Urinary bladder (tissue), 4 donors: Measurements from ENCODE around the gene ATXN3L. TPM values are rescaled to one million over a fixed set of nuclear protein-coding genes. Genes with fewer than 3 reads are reported as not detected.

Source experiments
- DNase-seq: peaks from one replicate; pipeline ENCODE4 v3.0.0-alpha.2; 2015; ENCODE audit errors: extremely low spot score
- H3K27ac ChIP-seq: one replicate; pipeline ENCODE4 v1.5.1; 2013; ENCODE audit warnings: low read depth, mild to moderate bottlenecking, moderate library complexity
- H3K36me3 ChIP-seq: one replicate; pipeline ENCODE4 v1.6.1; 2013; ENCODE audit warnings: mild to moderate bottlenecking, moderate library complexity; ENCODE audit not compliant: insufficient read depth
- H3K4me1 ChIP-seq: one replicate; pipeline ENCODE4 v1.6.1; 2013; ENCODE audit warnings: mild to moderate bottlenecking, moderate library complexity; ENCODE audit not compliant: insufficient read depth
- H3K4me3 ChIP-seq: one replicate; pipeline ENCODE4 v1.5.1; 2013; ENCODE audit warnings: low read depth, low read length
- WGBS: extraction: QIAGEN DNeasy Blood & Tissue Kit; methylation state at CpG from one replicate; pipeline ENCODE4 v1.1.7; 2013; 5-methylcytosine and 5-hydroxymethylcytosine counted together
- polyA plus RNA-seq: library from polyadenylated mRNA; stranded (reverse); fragments of 200-250 nt; gene quantifications from one replicate; pipeline ENCODE4 v1.2.3, GENCODE V29; 2013
- total RNA-seq: library from RNA; depleted of rRNA; stranded (reverse); fragments of >200 nt; gene quantifications from one replicate; pipeline ENCODE4 v1.2.3, GENCODE V29; 2014
- donor health status: healthy with polysubstance abuse.
- donor health status: healthy.

ATXN3L gene
- total RNA-seq (not detected), polyA plus RNA-seq (not detected)

DNA sequence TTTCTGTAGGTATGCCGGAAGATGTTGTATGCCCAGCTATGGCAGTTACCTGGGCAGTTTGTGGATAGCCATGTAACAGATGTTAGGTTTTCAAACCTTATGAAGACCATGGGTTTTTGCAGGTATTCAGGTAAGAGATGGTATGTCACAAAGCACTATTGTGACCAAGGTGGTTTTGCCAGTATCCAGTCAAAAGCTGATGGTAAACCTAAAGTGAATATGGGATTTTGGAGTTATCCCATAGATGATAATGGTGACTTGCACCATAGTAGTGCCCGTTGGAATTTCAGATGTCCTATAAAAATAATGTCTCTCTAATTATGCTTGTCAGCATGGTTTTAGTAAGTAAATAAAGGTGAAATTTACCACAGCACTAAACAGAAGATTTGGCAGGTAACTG is at the start of gene ATXN3L:
Gene ATXN3L, minus strand, starts transcription at position 101 of the 400 bp plus-strand sequence. CDS start 119 bp downstream, outside the sequence.
- Histone ChIP-seq H3K4me1 (no peaks in the 10 kb centered on the region), H3K27ac (no peak within 1 kb of the TSS), H3K36me3 (no peaks in the 10 kb centered on the region), H3K4me3 (no peak within 1 kb of the TSS)
- WGBS, result 91% methylated on average over 2 of the region's 2 CpGs
- no peak for DNase-seq

DNA sequence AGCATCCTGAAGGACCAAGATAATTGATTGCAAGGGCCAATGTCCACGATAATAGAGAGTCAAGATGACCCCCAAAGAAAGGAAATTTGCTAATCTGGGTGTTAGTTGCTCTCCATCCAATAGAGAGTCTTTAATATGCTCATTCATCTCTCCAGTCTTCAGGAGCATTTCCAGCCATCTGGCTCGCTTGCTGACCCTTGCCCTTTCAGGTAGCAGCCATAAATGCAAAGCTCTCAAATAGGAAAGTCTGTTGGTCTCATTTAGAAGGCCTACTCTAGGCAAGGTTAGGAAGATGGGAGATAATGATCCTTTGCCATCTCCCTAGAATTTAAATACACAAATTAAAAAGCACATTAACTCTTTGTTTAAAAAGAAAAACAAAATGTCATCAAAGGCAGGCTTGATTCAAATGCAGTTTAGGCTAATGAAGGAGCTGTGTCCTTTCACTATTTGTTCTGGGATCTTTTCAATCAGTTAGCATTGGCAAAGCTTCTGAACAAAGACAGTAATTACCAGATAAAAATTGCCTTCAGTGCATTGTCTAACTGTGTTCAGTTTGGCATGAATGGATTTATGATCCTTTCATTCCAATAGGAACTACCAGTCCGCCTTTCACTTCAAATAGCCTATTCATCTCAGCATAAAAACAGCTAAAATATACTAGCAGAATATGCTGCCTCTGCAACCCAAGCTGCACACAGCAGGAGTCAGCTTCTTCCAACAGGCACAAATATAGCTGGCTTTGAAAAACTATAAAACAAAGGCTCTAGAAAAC is 49.6 kb upstream of the ATXN3L start:
- Histone ChIP-seq H3K4me3 (no peak overlapping the region), H3K27ac (no peak overlapping the region), H3K4me1 (no peaks in the 10 kb centered on the region), H3K36me3 (no peaks in the 10 kb centered on the region)
- no peak for DNase-seq
- WGBS, result 82% methylated on average over 3 of the region's 3 CpGs

DNA sequence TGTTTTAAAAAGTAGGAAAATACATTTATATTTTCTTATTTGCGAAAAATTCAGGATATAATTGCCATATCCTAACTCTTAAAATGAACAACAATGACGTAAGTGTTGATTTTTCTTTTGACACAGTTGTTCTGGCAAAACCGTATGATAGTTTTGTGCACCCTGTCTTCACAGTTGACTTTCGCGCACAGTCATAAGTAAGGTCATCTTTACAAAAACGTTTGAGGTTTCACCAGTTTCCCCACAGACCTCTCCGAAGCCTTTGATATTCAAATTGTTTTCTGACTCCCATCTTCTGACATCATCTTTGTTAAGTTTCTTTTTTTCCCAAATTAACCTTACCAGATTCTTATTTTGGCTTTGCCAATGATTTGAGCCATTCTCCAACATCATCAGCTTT is 48.1 kb upstream of the ATXN3L start:
- Histone ChIP-seq H3K27ac (no peak overlapping the region), H3K36me3 (no peaks in the 10 kb centered on the region), H3K4me3 (no peak overlapping the region), H3K4me1 (no peaks in the 10 kb centered on the region)
- 84% methylated on average over 7 of the region's 7 CpGs for WGBS
- no peak for DNase-seq

DNA sequence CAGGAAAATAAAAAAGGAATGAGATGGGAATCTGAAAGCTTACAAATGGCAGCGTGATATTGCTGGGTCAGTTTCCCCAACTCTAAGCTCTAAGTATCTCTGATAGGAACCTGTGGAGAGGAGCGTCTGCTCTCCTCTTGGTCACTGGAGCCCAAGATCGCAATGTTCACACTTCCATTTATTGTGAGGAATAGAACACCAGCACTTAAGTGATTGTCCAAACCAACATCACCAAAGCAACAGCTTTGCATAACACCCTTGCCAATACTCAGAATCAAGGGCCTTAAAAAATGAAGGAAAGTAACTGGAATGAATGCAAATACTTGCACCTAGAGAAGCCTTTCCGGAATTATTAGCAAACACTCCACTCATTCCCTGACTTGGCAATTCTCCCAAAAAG is 46.8 kb upstream of the ATXN3L start:
- 97% methylated on average over 4 of the region's 4 CpGs for WGBS
- H3K36me3 ChIP-seq, result no peaks in the 10 kb centered on the region
- no peak for DNase-seq
- H3K27ac ChIP-seq, result no peak overlapping the region
- no peak overlapping the region for H3K4me3 ChIP-seq
- H3K4me1 ChIP-seq, result no peaks in the 10 kb centered on the region

DNA sequence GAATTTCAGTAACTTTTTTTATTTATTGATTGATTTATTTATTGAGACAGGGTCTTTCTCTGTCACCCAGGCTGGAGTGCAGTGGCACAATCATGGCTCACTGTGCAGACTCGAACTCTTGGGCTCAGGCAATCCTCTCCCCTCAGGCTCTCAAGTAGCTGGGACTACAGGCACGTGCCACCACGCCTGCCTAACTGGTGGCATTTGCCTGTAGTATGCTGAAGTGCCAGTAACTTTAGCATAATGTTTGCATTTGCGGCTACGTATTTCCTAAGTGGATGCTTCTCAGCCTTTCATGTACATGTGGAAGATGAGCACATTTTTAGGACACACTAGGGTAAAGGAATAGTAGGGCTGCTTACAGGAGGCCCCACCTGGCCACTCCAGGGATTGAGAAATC is 45.3 kb upstream of the ATXN3L start:
- no peak overlapping the region for H3K27ac ChIP-seq
- H3K4me1 ChIP-seq, result no peaks in the 10 kb centered on the region
- H3K4me3 ChIP-seq, result no peak overlapping the region
- WGBS, result 97% methylated on average over 5 of the region's 5 CpGs
- DNase-seq, result no peak
- H3K36me3 ChIP-seq, result no peaks in the 10 kb centered on the region

DNA sequence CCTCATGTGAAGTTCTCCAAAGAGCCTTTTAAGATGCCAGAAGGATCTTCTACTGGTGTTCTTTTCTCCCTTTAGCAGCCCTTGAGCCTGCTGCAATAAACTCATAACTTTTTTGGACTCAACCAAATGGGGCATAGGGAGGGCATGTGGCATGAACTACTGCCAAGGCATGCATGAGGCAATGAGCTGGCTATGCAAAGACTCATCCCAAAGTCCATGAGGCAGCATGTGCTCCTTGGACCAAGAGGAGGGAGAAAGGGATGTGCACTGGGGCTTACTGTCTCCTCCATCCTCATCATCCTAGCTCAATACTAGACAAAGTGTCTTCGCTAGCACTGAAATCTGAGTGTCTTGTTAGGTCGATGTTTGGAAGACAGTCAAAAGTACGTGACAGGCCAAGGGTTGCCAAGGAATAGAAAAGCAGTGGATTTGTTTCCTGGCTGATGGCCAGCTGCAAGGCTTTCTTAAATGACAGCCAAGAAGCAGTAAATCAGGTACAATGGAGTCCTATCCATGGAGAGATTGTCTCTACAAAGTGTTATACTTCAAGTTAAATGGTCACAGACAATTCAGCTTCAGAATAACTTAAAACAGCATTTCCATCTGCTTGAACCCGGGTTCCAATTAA is 44.5 kb upstream of the ATXN3L start:
- WGBS, result 53% methylated on average over 4 of the region's 4 CpGs
- no peak for DNase-seq
- H3K4me3 ChIP-seq, result no peak overlapping the region
- H3K27ac ChIP-seq, result no peak overlapping the region
- H3K4me1 ChIP-seq, result no peaks in the 10 kb centered on the region
- H3K36me3 ChIP-seq, result no peaks in the 10 kb centered on the region

DNA sequence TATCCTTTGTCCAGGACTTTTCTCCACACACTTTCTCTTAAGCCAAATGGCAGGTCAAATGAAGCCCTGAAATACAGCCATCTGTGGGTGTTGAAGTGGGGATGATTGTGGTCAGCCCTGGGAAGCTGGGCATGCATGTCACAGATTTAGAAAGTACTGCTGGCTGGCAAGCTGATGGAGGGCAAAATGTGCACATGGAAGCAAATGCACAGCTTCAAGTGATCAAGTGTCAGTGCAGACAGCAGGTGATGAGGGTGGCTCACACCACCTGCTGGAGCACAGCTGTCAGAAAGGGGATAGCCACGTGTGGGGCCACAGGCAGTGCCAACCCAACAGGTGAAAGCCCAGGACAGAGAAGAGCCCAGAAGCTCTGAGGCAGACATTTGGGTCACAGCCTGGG is 40.3 kb upstream of the ATXN3L start:
- no peak for DNase-seq
- Histone ChIP-seq H3K27ac (no peak overlapping the region), H3K4me3 (no peak overlapping the region), H3K4me1 (no peaks in the 10 kb centered on the region), H3K36me3 (no peaks in the 10 kb centered on the region)
- WGBS, result 63% methylated on average over 1 of the region's 1 CpG

DNA sequence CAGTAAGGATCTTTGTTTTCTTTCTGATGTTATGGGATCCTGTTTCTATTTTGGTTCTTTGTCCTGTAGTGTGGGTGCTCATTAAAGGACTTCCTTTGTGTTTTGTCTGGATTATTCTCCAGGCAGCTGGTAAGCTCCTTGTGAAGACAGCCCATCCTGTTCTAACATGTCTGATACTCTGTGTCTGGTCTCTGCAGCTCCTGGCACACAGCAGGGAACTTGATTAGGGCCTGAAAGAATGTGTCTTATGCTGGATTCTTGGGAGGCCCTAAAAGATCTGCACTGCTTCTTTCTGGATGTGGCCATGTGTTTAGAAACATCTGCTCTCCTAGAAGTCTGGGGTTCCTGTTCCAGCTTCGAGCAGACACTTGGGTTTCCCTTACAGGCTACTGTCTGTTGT is 38.1 kb upstream of the ATXN3L start:
- DNase-seq, result no peak
- 29% methylated on average over 1 of the region's 1 CpG for WGBS
- no peaks in the 10 kb centered on the region for H3K36me3 ChIP-seq
- no peak overlapping the region for H3K27ac ChIP-seq
- no peaks in the 10 kb centered on the region for H3K4me1 ChIP-seq
- H3K4me3 ChIP-seq, result no peak overlapping the region

DNA sequence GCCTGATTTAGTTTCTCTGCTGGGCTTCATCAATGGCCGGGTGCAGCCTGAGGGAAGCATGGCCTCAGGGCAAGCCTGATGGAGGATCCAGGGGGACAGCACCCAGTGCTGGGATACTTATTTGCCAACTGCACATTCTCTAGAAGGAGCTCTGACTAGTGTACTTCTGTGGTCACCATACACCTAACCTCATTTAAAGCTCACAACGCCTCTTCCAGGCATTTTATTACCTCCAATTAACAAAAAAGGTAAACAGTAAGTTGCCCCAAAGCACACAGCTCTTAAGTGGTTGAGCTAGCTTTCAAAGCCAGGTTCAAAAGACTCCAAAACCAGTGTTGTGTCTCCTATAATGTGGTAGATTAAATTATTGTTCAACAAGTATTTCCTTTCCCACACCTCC is 26.8 kb upstream of the ATXN3L start:
- no peak overlapping the region for H3K4me3 ChIP-seq
- H3K4me1 ChIP-seq, result no peaks in the 10 kb centered on the region
- DNase-seq, result no peak
- 90% methylated on average over 2 of the region's 2 CpGs for WGBS
- H3K36me3 ChIP-seq, result no peaks in the 10 kb centered on the region
- H3K27ac ChIP-seq, result no peak overlapping the region

DNA sequence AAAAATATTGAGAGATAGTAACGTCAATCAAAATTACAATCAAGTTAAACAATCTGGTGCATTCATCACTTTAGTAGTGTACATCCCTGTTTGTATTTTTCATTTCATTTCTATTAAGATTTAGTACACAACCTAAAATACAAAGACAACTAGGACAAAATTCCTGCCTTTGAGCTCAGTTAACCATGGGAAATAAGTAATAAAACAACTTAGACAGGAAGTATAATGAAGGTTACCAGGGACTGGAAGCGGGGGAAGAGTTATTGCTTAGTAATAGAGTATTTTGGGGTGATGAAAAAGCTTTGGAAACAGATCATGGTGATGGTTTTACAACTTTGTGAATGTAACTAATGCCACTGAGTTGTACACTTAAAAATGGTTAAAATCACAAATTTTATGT is 25.6 kb upstream of the ATXN3L start:
- Histone ChIP-seq H3K4me3 (no peak overlapping the region), H3K27ac (no peak overlapping the region), H3K36me3 (no peaks in the 10 kb centered on the region), H3K4me1 (no peaks in the 10 kb centered on the region)
- 88% methylated on average over 2 of the region's 2 CpGs for WGBS
- no peak for DNase-seq

DNA sequence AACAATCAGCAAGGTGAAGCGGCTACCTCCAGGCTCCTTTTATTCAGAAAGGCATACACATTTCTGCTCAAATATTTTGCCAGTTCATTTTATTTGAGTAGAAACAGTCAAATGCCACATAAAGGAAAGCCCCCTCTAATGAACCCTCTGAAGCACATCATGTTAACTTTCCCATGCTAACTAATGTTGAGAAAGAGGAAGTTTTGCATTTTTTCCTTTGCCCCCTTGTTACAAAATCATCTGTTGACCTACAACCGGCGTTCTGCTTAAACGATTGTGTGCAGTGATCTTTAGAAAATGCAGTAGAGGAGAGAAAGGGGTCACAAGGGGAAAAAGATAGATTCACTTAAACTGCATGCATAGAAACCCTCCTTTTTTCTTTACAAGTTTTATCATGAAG is 25.2 kb upstream of the ATXN3L start:
- Histone ChIP-seq H3K4me3 (no peak overlapping the region), H3K27ac (no peak overlapping the region), H3K36me3 (no peaks in the 10 kb centered on the region), H3K4me1 (no peaks in the 10 kb centered on the region)
- no peak for DNase-seq
- WGBS, result 71% methylated on average over 4 of the region's 4 CpGs

DNA sequence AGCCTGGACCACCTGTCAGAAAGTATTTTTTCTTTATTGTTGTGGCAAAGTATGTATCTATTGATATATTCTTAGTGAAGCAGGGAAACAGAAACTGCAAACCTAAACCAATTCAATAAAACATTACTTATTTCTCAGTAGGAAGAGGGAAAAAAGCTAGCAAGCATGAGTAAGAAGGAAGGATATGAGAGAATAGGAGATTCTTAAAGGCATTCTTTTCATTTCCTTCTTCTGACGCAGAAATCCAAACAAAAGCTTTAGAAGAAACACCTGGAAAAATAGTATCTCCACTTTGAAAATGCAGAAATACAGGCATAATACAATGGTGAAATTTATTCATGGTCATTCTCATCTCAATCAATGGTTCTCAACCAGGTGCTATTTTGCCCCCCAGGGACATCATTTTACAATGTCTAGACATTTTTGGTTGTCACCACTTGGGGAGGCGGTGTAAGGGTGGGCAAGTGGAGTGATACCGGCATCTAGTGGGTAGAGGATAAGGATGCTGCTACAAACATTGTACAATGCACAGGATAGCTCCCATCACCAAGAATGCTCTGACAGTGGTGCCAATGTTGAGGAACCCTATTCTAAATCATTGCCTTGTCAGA is 21.7 kb upstream of the ATXN3L start:
- Histone ChIP-seq H3K4me3 (no peak overlapping the region), H3K27ac (no peak overlapping the region), H3K36me3 (no peaks in the 10 kb centered on the region), H3K4me1 (no peaks in the 10 kb centered on the region)
- DNase-seq, result no peak
- WGBS, result 84% methylated on average over 3 of the region's 3 CpGs

DNA sequence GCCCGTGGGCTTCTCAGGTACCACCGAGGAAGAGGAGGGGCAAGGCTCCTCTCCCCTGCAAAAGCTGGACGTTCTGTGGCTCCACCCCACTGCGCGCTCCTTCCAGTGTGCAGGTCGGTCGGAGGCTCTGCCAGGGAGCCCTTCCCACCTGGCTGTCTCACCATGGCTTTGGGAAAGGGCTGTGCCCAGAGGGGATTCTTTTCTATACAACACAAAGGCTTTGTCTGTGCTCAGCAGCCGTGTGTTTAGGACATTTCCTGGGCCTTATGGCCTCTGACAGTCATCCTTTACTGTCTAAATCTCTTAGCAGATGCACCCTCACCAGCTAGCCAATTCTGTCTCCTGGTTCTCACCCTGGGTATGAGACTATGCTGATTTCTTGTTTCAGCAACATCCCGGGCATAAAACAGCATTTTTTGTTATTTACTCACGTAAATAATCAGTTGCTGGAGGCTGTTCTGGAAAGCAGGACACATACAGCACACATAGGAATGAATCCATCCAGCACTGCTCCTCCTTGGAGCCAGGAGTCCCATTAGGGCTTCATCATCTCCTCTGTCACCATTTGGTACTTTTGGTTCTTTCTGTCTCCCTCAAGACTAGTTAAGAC is 20.4 kb upstream of the ATXN3L start:
- no peak for DNase-seq
- no peaks in the 10 kb centered on the region for H3K36me3 ChIP-seq
- no peak overlapping the region for H3K4me3 ChIP-seq
- H3K27ac ChIP-seq, result no peak overlapping the region
- WGBS, result 83% methylated on average over 10 of the region's 10 CpGs
- no peaks in the 10 kb centered on the region for H3K4me1 ChIP-seq

DNA sequence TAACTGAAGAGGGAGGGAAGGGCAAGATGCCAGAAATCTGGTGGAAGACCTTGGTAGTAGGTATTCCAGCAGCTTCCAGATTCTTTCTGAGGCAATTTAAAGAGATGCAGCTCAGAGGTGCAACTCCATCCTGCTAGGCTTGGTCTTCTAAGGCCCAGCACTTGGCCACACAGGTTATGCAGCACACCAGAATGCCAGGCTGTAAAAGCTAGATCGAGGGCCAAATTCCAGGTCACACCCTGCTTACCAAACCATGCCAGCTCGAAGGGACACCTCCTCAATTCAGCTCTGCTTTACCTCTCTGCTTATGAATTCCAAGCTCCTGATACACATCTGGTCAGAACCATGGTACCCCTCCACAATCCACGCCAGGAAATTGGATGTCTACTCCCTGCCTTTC is 19.8 kb upstream of the ATXN3L start:
- Histone ChIP-seq H3K27ac (no peak overlapping the region), H3K4me3 (no peak overlapping the region)
- WGBS, result 89% methylated on average over 3 of the region's 3 CpGs

More for the DNA sequence above, 19.8 kb upstream of the ATXN3L start:
- no peaks in the 10 kb centered on the region for H3K36me3 ChIP-seq
- H3K4me1 ChIP-seq, result no peaks in the 10 kb centered on the region
- DNase-seq, result no peak
